ENCODE data around the gene MSMO1.

DNA sequence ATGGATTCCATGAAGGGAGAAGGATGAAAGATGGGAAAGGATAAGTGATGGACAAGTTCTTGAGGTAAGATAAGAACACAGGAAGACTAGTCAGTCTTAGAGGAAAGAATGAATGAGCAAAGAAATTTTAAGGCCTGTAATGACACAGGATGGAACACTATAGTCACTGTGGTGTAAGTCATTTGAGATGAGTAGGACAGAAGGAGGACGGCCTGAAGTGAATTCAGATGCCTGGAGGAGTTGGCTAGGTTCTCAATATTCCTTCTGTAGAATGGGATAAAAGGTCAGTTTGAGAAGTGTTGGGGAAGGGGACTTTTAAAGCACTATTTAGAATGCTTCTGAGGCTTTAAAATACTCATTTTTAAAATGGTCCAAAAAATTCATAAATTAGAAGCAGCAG is 3.9 kb downstream of the MSMO1 start:
- TF ChIP-seq CTCF (IDR thresholded peaks at IDR 0.05), result no peak
- TF ChIP-seq POLR2A (IDR thresholded peaks at IDR 0.05), result no peak
- TF ChIP-seq POLR2AphosphoS5 (IDR thresholded peaks at IDR 0.05), result no peak
